ENCODE results near the gene EAF2.

The EAF2 gene

GRCh38 chr3:121895736-121896135, 60.7 kb downstream of the EAF2 start:
- TF ChIP-seq GATA2 (IDR thresholded peaks at IDR 0.05; ENCODE audit: low read depth, low read length): no peak
- no peak for TF ChIP-seq GATA3 (IDR thresholded peaks at IDR 0.05; ENCODE audit: low read depth, low read length)

- TF ChIP-seq GATA3 (IDR thresholded peaks at IDR 0.05; ENCODE audit: low read depth, low read length) (no peak), GATA2 (IDR thresholded peaks at IDR 0.05; ENCODE audit: low read depth, low read length) (no peak)
Observed at GRCh38 chr3:121896823-121897222, 61.8 kb downstream of the EAF2 start.

GRCh38 chr3:121897296-121897695, 62.3 kb downstream of the EAF2 start:
- TF ChIP-seq GATA3 (IDR thresholded peaks at IDR 0.05; ENCODE audit: low read depth, low read length) (no peak), GATA2 (IDR thresholded peaks at IDR 0.05; ENCODE audit: low read depth, low read length) (no peak)

- TF ChIP-seq GATA2 (IDR thresholded peaks at IDR 0.05; ENCODE audit: low read depth, low read length) (no peak), GATA3 (IDR thresholded peaks at IDR 0.05; ENCODE audit: low read depth, low read length) (no peak)
Observed at GRCh38 chr3:121913305-121913990, 78.4 kb downstream of the EAF2 start.

DNA sequence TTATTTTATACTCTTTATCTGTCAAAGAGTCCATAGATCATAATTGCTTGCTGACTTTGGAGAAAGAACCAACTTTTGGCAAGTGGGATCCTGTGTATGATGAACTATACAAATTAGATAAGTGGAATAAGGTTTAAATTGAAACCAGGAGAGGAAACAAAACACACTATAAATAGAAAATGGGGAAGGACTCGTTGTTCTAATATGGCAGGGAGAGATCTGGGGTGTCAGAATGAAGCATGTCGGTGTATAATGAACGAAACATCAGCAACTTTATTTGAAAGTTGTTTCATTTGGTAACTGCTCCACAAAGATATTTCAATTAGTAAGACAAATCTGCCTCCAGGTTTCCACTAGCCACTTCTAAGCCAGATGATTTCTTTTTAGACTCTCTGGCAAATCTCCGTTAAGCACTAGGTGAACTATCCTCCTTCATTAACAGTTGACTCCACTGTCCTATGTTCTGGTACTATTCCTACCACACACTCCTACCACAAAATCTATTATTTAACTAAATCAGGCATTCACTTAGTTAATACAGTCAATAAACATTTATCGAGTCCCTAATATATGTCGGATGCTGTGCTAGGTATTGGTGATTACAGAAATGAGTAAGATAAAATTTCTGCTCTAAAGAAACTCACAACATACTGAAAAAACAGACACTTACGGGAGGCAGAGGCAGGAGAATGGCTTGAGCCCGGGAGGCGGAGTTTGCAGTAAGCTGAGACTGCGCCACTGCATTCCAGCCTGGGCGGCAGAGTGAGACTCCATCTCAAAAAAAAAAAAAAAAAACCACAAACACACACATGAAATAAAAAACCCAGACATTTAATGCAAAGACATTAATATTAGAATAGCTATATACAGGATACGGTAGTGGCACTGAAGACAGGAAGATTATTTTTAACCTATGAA, 79.3 kb downstream of the EAF2 start:
- TF ChIP-seq GATA2 (IDR thresholded peaks at IDR 0.05; ENCODE audit: low read depth, low read length): no peak
- no peak for TF ChIP-seq GATA3 (IDR thresholded peaks at IDR 0.05; ENCODE audit: low read depth, low read length)

GRCh38 chr3:121916189-121916588, 81.2 kb downstream of the EAF2 start:
- TF ChIP-seq GATA2 (IDR thresholded peaks at IDR 0.05; ENCODE audit: low read depth, low read length) (no peak), GATA3 (IDR thresholded peaks at IDR 0.05; ENCODE audit: low read depth, low read length) (no peak)

GRCh38 chr3:121918779-121919483, 83.9 kb downstream of the EAF2 start:
- TF ChIP-seq GATA3 (IDR thresholded peaks at IDR 0.05; ENCODE audit: low read depth, low read length) (no peak), GATA2 (IDR thresholded peaks at IDR 0.05; ENCODE audit: low read depth, low read length) (no peak)

DNA sequence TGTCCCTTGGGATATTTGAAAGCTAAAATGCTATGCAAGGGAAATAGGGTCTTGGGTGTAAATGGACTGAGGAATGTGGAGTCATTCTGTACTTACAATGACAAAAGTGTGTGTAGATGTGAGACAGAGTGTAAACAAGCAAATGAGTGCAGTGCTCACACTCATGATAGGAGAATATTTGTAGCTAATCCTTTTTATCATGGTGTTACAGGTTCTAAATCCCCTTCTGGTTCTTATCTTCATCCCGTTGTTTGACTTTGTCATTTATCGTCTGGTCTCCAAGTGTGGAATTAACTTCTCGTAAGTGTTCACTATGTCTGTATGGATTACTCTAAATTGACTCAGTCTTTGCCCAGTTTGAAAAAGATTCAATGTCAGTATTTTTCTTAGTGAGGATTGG, 89.7 kb downstream of the EAF2 start:
- TF ChIP-seq GATA3 (IDR thresholded peaks at IDR 0.05; ENCODE audit: low read depth, low read length): no peak

DNA sequence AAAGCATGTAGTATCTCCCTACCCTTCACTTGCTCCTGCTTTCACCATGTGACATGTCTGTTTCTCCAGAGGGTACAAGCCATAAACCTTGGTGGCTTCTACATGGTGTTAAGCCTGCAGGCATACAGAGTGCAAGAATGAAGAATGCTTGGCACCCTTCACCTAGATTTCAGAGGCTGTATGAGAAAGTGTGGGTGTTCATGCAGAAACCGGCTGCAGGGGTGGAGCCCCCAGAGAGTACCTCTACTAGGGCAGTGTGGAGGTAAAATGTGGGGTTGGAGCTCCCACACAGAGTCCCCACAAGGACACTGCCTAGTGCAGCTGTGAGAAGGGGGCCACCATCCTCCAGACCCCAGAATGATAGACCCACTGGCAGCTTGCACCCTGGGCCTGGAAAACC, 91.4 kb downstream of the EAF2 start:
- no peak for TF ChIP-seq GATA3 (IDR thresholded peaks at IDR 0.05; ENCODE audit: low read depth, low read length)
- TF ChIP-seq GATA2 (IDR thresholded peaks at IDR 0.05; ENCODE audit: low read depth, low read length): no peak
